HG02840 (cell line): ENCODE measurements around the gene ACAT2.
"Not testable (repeated sequence)": the region's sequence is repeated elsewhere in the genome, so short reads cannot be mapped to it uniquely, and the experiment has no call there.

Source experiments
- ATAC-seq: cut with Tn5 transposase; IDR thresholded peaks from one replicate; pipeline ENCODE4 v1.9.1; 2021; ENCODE audit warnings: mild to moderate bottlenecking, moderate library complexity, moderate number of reproducible peaks; ENCODE audit not compliant: unreplicated experiment, low FRiP score

ACAT2 gene

DNA sequence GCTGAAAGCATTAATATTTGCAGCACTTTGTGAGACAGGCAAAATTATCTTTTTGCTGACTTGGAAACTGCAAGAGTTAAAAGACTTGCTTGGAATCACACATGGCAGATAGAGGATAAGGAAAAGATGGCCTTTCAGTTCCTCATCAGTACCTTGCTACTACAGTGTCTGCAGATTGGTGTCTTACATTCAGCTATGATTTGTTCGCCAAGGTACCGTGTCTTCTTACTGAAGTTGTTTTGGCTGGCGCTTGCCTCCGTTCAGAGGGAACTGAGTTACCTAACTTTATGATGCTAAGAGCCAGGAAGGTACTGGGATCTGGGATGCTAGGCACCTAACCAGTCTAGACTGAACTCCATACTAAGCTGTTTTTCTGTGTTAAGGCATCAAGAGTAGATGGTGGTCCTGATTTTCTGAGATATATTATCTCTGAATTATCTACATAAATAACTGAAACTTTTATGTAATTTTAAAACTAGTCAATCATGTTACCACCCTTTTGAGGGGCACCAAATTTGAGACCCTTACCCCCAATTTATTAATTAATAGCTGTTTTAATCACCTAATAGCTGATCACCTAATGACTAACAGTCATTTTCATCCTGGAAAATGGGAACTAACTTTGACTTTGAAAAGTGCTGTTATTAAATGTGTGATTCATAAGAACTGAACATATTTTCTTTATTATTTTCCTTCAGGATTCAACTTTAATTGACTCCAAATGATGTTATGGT, 32.1 kb upstream of the ACAT2 start:
- no peak for ATAC-seq

DNA sequence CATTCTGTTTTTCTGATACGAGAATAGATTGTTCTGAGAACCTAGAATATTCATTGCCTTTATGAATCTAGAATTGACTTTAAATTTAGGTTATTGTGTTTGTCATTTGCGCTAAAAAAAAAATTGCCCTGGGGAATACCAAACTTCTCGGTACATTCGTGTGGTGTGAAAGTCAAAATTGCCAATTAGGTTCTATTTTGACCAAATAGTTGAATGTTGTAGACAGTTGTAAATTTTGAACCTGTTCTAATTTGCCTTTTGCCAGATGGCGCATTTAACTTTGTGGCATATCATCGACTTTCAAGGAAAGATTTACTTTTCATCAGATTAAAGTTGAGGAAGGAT, 31.5 kb upstream of the ACAT2 start:
- no peak for ATAC-seq

DNA sequence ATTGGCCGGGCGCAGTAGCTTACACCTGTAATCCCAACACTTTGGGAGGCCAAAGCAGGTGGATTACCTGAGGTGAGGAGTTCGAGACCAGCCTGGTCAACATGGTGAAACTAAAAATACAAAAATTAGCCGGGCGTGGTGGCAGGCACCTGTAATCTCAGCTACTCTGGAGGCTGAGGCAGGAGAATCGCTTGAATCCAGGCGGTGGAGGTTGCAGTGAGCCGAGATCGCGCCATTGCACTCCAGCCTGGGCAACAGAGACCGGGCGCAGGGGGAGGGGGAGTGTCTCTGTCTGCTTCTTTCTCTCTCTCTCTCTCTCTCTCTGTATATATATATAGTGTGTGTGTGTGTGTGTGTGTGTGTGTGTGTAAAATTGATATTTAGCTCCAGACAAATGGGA, 29.3 kb upstream of the ACAT2 start:
- not testable (repeated sequence) for ATAC-seq

DNA sequence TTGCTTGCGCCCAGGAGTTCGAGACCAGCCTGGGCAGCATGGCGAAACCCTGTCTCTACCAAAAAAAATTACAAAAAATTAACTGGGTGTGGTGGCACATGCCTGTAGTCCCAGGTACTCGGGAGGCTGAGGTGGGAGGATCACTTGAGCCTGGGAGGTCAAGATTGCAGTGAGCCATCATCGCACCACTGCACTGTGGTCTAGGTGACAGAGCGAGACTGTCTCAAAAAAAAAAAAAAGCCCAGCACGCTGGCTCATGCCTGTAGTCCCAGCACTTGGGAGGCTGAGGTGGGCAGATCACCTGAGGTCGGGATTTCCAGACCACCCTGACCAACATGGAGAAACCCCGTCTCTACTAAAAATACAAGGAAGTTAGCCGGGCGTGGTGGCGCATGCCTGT, 28.4 kb upstream of the ACAT2 start:
- ATAC-seq: not testable (repeated sequence)

DNA sequence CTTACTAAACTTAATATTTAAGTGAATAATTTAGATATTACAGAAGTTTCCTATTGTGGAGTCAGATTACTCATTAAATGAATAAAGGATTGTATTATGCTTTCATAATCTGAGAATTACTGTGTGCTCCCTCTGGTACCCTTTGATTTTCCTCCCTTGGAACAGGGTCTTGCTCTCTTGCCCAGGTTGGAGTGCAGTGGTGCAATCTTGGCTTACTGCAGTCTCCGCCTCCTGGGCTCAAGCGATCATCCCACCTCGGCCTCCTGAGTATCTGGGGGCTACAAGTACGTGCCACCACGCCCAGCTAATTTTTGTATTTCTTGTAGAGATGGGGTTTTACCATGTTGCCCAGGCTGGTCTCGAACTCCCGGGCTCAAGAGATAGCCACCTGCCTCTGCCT, 24.9 kb upstream of the ACAT2 start:
- ATAC-seq: no peak

DNA sequence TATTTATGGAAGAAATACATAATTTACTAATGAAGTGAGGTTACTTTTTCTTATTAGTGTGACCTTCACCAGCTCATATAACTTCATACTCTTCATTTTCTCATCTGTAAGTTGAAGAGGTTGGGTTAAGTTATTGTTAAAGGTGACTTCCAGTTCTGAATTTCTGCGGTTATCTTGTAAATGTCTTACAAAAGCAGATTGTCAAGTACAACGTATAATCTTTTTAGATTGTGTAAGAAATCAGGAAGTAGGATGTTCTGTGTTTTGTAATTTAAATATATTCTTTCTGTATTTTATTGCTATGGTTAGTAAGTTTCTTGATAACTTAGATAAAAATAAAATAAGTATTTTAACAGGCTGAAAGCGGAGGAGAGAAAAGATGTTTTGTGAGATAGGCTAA, 22.5 kb upstream of the ACAT2 start:
- no peak for ATAC-seq

DNA sequence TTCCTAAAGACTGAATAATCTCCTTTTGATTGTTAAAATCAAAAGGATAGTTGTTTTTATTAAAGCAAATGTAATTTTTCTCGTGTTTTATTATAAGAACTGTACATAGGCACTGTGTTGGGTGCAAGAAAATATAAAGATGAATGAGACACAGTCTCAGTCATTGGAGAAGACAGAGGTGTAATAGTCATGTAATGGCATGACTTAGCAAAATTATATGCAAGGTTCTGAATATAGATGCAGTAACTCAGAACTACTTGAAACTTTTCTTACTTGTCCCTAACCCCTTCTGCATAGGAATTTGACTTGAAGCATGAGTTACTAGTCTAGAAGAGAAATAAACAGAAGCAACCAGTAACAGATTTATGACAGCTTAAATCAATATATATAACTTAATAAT, 19.7 kb upstream of the ACAT2 start:
- no peak for ATAC-seq

DNA sequence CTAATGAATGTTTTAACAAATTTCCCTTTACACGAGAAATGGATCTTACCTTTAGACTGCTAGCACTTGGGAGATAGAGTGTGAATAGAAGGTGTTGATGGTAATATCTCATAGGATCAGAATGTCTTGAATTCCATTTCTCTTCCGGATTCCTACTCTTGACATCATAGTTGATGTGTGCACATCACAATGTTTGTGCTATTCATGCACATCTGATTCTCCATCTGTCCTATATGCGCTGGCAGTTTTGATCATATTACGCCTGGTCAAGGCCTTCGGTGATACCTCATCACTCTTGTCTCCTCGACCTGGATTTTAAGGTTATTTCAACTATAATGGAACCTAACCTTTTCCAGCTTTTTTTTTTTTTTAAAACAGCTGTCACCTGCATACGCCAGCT, 16.8 kb upstream of the ACAT2 start:
- ATAC-seq: no peak

DNA sequence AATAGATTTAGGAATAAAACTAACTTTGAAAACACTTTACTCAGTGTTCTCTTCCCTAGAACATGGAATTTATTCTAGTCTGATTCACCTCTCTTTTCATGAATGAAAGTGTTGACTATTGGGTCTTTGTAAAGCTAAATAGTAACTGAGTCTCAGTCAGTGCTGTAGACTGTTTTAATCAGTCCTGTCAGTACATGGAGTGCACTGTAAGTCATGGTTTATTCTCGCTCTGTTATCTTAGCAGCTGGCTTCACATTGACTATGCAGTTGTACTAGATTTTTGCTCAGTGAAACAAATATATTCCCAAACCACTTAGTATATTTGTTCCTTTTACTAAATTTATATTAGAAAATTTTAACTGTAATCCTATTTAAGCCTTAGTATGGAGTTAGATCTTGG, 15.1 kb upstream of the ACAT2 start:
- no peak for ATAC-seq

DNA sequence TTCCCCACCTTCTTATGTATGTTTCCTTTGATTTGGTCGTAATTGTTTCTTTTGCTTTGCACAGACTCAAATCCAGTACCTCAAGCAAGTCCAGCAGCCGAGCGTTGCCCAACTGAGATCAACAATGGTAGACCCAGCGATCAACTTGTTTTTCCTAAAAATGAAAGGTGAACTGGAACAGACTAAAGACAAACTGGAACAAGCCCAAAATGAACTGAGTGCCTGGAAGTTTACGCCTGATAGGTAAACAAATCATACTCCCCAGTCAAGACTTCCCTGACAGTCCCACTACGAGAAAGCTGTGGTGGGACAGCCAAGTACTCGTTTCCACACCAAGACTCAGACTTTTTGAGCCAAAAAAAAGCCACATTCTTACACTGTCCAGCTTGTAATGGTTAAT, 13.7 kb upstream of the ACAT2 start:
- not testable (repeated sequence) for ATAC-seq

DNA sequence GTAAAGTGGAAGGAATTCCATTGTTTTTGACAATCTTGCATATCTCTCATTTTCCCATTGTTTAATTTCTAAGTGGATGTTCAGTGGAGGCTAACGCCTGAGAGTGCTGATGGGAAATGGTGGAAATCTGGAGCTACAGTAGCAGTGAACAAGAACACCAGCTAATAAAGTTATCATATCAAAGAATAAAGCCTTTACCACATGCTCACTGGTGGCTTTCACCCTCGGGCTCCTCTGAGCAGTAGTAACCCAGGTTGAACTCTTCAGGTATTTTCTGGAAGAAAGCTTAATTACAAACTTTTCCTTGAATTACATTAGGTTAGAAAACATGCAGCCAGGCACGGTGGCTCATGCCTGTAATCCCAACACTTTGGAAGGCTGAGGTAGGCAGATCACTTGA, 10.4 kb upstream of the ACAT2 start:
- ATAC-seq: no peak

DNA sequence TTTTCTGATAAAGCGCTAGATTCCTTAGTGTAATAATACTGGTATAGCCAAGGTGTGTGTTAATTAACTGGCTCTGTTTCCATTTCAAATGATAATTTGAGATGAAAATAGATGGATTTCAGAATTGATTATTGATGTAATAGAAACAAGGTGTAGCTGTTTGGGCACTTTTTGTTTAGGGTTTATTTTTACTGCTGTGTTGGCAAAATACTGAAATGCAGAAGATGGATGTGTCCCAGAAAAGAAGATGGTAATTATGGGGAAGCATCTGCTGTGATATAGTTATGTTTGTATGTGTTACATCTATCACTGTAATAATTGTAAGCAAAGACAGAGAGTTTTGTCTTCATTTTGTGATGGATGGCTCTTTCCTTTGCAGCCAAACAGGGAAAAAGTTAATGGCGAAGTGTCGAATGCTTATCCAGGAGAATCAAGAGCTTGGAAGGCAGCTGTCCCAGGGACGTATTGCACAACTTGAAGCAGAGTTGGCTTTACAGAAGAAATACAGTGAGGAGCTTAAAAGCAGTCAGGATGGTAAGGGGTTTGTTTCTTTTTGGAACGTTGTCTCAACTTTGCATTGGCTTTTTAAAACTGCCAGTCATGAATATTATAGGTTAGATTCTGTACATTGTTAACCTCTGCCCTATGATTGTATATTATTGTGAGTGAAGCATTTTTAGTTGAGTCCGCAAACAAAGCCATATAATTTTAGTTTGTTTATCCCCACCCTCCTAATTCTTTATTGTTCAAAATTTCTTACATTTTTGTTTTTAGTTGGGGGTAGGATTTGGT, 8.6 kb upstream of the ACAT2 start:
- no peak for ATAC-seq

DNA sequence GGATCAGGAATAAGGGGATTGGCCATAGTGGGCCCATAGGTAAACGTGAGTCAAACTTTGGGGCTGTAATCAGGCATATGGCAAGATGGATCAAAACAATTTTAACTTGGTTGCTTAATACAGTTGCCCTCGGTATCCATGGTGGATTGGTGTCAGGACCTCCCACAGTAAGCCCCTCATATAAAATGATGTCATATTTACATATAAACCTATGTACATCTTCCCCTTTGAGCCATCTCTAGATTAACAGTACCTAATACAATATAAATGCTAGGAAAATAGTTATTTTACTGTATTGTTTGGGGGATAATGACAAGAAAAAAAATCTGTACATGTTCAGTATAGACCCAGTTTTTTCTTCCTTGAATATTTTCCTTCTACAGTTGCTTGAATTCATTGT, 7.4 kb upstream of the ACAT2 start:
- no peak for ATAC-seq

DNA sequence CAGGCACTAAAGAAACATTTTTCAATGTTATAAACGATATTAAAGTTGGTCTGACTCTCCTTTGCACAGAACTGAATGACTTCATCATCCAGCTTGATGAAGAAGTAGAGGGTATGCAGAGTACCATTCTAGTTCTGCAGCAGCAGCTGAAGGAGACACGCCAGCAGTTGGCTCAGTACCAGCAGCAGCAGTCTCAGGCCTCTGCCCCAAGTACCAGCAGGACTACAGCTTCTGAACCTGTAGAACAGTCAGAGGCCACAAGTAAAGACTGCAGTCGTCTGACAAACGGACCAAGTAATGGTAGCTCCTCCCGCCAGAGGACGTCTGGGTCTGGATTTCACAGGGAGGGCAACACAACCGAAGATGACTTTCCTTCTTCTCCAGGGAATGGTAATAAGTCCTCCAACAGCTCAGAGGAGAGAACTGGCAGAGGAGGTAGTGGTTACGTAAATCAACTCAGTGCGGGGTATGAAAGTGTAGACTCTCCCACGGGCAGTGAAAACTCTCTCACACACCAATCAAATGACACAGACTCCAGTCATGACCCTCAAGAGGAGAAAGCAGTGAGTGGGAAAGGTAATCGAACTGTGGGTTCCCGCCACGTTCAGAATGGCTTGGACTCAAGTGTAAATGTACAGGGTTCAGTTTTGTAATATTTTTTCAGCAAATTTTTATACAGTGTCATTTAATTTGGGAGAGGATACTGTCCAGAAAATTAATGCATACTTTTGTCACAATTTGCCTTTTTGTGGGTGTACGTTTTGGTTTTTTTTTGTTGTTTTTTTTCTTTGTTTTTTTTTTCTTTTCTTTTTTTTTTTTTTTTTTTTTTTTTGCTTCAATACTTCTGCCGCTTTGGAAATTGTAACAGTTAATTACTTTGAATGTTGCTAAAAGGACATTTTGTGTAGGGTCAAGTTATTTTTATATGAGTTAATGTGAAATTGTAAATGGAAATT, 6.6 kb upstream of the ACAT2 start:
- ATAC-seq: no peak

DNA sequence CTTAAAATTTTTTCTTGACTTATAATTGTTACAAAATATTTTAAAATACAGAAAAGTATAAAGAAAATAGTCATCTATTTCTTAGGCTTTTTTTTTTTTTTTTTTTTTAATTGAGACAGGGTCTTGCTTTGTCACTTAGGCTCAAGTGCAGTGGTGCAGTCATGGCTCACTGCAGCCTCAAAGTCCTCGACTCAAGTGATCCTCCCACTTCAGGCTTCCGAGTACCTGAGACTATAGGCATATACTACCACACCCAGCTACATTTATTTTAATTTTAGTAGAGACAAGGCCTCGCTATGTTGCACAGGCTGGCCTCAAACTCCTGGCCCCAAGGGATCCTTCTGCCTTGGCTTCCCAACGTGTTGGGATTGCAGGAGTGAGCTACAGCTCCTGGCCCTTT, 5.3 kb upstream of the ACAT2 start:
- no peak for ATAC-seq

DNA sequence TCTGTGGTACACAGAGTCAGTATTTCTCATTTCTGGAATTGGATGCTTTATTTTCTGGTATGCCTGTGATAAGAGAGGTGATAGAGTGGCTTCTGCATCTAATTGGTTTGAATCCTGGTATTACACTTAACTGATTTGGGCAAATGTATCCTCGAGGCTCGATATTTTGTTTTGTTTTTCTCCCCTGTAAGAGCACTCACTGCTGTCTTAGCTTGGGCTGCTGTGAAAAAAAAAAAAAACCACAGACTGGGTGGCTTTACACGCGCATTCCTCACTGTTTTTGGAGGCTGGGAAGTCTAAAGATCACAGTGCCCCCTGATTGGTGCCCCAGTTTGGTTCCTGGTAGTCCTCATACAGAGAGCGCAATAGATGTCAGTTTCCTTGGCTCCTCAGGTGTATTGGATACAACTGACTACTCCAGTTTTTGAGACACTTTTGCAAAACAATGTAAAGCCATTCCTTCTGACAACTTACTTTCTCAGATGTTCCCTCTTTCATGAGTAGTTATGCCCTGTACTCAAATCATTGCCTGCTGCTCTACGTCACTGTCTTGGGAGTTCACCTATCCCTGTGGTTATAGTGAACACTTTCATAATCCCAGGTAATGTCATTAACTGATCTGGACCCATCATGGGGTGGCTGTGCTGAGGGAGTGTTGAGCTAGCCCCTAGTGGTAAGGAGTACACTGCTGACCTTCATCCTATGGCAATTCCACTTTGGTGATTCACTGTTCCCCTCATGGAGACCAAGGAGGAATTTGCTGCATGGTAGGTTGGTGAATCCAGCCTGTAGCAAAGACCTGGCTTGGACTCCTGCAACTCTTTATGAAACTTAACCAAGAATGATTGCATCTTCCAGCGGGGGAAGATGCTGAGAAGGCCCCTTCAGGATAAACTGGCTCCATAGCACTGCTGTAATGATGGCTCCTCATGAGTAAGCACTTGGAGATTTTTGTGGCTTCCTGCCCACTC, 3.5 kb upstream of the ACAT2 start:
- no peak for ATAC-seq

DNA sequence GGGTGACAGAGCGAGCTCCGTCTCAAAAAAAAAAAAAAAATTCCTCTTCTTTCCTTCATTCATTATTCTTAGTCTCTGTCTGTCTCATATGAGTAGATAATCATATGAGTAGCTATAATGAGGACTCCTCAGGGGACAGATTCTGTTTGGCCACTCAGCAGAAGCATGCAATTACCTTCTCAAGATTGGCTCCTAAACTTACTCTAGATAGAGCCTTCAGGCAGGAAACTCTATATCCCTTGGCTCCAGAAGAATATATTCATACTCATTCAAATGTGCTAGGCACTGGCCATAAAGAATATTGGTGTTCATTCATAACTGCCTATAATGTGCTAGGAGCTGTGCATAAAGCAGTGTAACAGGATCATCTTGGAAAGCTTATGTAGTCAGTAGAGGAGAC, 2.2 kb upstream of the ACAT2 start:
- no peak for ATAC-seq

DNA sequence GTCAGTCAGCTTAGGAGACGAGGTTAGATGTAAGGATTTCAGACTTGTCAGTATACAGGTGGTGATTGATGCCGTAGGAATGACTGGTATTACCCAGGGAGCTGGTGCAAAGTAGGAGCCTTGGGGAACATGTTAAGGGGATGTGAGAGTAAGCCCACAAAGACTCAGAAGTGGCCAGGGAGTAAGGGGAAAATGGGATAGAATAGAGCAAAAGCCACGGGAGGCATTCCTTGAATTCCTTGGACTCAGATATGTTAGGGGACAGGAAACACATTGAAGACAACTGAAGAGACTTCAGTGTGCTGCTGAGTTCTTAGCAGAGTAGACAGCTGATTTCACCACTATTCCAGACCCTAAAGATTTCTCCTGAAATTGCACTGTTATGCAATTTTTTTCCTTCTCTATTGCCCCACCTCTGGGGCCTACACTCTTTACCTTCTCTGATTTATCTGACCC, 1.2 kb upstream of the ACAT2 start:
- no peak for ATAC-seq

DNA sequence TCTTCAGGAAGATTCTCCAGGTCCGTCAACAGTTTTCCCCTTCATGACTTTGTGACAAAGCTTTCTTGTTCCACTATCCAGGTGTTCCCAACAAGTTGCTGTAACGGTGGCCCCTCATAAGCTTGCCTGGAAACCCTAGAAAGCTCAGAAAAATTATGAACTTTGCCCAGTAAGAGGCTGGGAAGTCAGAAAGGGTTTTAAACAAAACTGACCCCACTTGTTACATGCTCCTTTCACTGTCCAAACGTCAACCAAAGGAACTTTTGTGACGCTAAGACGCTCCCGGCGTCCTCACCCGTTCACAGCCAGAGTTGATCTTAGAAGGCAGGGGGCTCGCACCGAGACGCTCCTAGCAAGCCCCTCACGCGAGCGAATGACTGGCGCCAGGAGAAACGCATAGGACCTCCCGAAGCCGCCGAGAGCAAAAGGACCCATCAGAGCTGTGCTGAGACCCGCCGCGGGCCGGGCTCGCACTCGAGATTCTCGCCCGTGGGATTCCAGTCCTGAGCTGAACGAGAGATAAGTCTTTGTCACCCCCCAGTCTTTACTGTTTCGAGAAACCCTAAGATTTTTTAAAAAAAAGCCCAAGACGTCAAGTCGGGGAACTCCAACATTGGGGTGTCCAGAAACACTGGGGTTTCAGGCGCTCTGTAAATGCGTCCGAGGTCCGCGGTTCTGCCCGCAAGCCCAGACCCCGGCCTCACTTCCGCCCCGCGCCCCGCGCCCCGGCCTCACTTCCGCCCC, 544 bp upstream of the ACAT2 start:
- ATAC-seq: peak; percentile 2
